ENCODE results near the gene RBMS1.

- no peak for TF ChIP-seq CTCF (IDR thresholded peaks at IDR 0.05; ENCODE audit: low read depth, low read length)
- no peak for TF ChIP-seq EZH2phosphoT487 (IDR thresholded peaks at IDR 0.05; ENCODE audit: low read depth)
These were observed 235.2 kb downstream of the RBMS1 start for GRCh38 chr2:160258492-160258805.

All from OCI-LY3 (cell line).